Parathyroid adenoma (tissue), 2 donors: ENCODE measurements around the gene RGS6.

ENCODE experiments used
- H2AFZ ChIP-seq: fragments of 300-600 bp; sonication (generic); one replicate; pipeline ENCODE4 v1.7.0; 2017; ENCODE audit warnings: antibody characterized with exemption, mild to moderate bottlenecking
- H3K27ac ChIP-seq: fragments of 300-600 bp; sonication (generic); one replicate; pipeline ENCODE4 v1.7.0; 2017
- H3K27me3 ChIP-seq: fragments of 300-600 bp; sonication (generic); one replicate; pipeline ENCODE4 v1.7.0; 2017; ENCODE audit warnings: low read length; ENCODE audit not compliant: control insufficient read depth, insufficient read depth
- H3K36me3 ChIP-seq: fragments of 300-600 bp; sonication (generic); one replicate; pipeline ENCODE4 v1.7.0; 2017; ENCODE audit warnings: low read length; ENCODE audit not compliant: control insufficient read depth, insufficient read depth
- H3K4me1 ChIP-seq: fragments of 300-600 bp; sonication (generic); one replicate; pipeline ENCODE4 v1.7.0; 2017; ENCODE audit warnings: control low read depth
- H3K4me2 ChIP-seq: fragments of 300-600 bp; sonication (generic); one replicate; pipeline ENCODE4 v1.7.0; 2017; ENCODE audit warnings: low read length
- H3K4me3 ChIP-seq: fragments of 300-600 bp; sonication (generic); one replicate; pipeline ENCODE4 v1.7.0; 2017; ENCODE audit warnings: low read depth, low read length
- H3K79me2 ChIP-seq: fragments of 300-600 bp; sonication (generic); one replicate; pipeline ENCODE4 v1.7.0; 2017; ENCODE audit warnings: control low read depth
- H3K9ac ChIP-seq: fragments of 300-600 bp; sonication (generic); one replicate; pipeline ENCODE4 v1.7.0; 2017; ENCODE audit warnings: mild to moderate bottlenecking
- H3K9me3 ChIP-seq: fragments of 300-600 bp; sonication (generic); one replicate; pipeline ENCODE4 v1.7.0; 2017; ENCODE audit warnings: low read length; ENCODE audit not compliant: control insufficient read depth
- TF ChIP-seq, protein P1 (sequence below): fragments of 300-600 bp; sonication (generic); IDR thresholded peaks from one replicate; pipeline ENCODE4 v1.7.0; 2017; ENCODE audit warnings: antibody characterized with exemption, mild to moderate bottlenecking
- donor health status: primary hyperparathyroidism.

RGS6 gene

DNA sequence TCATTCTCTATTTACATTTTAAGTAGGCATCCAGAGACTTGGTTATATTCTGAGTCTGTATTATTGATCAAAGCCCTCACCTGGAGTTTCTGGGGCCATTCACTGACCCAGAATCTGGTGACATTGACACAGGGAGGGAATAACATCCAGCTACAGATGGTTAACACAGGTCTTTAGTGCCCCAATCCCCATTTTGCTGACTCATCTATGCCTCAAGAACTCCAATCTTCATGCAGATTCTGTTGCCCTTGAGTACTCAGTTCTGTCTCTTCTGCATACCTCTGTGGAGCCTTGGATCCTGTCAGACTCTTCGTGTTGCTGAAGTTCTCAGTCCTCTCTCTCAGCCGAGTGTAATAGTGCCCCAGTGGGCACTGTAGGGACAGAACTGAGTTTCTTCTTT lies 208.9 kb downstream of the RGS6 start:
- Histone ChIP-seq H3K27ac (no peak overlapping the region), H2AFZ (no peak overlapping the region), H3K9me3 (no peaks in the 10 kb centered on the region), H3K27me3 (no peaks in the 10 kb centered on the region), H3K4me1 (no peaks in the 10 kb centered on the region), H3K79me2 (no peaks in the 10 kb centered on the region), H3K9ac (no peak overlapping the region), H3K36me3 (no peaks in the 10 kb centered on the region), H3K4me2 (no peak overlapping the region), H3K4me3 (no peak overlapping the region)
- TF ChIP-seq, protein P1, sequence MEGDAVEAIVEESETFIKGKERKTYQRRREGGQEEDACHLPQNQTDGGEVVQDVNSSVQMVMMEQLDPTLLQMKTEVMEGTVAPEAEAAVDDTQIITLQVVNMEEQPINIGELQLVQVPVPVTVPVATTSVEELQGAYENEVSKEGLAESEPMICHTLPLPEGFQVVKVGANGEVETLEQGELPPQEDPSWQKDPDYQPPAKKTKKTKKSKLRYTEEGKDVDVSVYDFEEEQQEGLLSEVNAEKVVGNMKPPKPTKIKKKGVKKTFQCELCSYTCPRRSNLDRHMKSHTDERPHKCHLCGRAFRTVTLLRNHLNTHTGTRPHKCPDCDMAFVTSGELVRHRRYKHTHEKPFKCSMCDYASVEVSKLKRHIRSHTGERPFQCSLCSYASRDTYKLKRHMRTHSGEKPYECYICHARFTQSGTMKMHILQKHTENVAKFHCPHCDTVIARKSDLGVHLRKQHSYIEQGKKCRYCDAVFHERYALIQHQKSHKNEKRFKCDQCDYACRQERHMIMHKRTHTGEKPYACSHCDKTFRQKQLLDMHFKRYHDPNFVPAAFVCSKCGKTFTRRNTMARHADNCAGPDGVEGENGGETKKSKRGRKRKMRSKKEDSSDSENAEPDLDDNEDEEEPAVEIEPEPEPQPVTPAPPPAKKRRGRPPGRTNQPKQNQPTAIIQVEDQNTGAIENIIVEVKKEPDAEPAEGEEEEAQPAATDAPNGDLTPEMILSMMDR: no peak

DNA sequence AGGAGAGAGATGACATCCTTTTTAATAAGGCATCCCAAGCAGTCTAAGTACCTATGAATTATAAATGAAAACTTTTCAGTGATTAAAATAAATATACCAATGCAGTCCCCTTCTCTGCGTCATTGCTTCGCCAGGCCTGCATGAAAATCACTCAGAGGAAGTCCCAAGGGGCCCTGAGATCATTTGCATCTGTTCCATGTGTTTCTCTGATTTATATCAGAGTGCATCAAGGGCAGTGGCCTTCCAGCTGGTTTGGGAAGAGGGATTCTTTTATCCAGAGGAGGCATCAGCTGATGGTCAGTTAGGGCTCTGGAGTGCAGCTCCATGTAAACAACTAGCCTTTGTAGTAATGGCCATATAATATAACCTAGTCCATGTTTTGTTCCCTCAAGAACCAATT lies 210.1 kb downstream of the RGS6 start:
- TF ChIP-seq, protein P1: no peak
- H3K9ac ChIP-seq: no peak overlapping the region
- no peaks in the 10 kb centered on the region for H3K36me3 ChIP-seq
- H3K4me3 ChIP-seq: no peak overlapping the region
- H3K4me1 ChIP-seq: no peaks in the 10 kb centered on the region
- H2AFZ ChIP-seq: no peak overlapping the region
- H3K79me2 ChIP-seq: no peaks in the 10 kb centered on the region
- H3K27me3 ChIP-seq: no peaks in the 10 kb centered on the region
- H3K9me3 ChIP-seq: no peaks in the 10 kb centered on the region
- H3K4me2 ChIP-seq: no peak overlapping the region
- no peak overlapping the region for H3K27ac ChIP-seq

DNA sequence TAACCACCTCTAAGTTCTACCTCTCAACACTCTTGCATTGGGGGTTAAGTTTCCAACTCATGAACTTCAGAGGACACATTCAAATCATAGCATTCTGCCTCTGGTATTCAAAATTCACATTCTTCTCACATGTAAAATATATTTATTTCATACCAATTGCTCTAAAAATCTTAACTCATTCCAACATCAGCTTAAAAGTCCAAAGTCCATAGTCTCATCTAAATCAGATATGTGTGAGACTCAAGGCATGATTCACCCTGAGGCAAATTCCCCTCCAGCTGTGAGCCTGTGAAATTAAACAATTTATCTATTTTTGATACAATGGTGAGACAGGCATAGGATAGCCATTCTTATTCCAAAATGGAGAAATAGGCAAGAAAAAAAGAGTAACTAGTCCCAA lies 214.0 kb downstream of the RGS6 start:
- H3K9me3 ChIP-seq: no peaks in the 10 kb centered on the region
- H3K4me1 ChIP-seq: no peaks in the 10 kb centered on the region
- H3K79me2 ChIP-seq: no peaks in the 10 kb centered on the region
- H3K36me3 ChIP-seq: no peaks in the 10 kb centered on the region
- H3K9ac ChIP-seq: no peak overlapping the region
- no peaks in the 10 kb centered on the region for H3K27me3 ChIP-seq
- H2AFZ ChIP-seq: no peak overlapping the region
- TF ChIP-seq, protein P1: no peak
- no peak overlapping the region for H3K4me3 ChIP-seq
- H3K27ac ChIP-seq: no peak overlapping the region
- H3K4me2 ChIP-seq: no peak overlapping the region

DNA sequence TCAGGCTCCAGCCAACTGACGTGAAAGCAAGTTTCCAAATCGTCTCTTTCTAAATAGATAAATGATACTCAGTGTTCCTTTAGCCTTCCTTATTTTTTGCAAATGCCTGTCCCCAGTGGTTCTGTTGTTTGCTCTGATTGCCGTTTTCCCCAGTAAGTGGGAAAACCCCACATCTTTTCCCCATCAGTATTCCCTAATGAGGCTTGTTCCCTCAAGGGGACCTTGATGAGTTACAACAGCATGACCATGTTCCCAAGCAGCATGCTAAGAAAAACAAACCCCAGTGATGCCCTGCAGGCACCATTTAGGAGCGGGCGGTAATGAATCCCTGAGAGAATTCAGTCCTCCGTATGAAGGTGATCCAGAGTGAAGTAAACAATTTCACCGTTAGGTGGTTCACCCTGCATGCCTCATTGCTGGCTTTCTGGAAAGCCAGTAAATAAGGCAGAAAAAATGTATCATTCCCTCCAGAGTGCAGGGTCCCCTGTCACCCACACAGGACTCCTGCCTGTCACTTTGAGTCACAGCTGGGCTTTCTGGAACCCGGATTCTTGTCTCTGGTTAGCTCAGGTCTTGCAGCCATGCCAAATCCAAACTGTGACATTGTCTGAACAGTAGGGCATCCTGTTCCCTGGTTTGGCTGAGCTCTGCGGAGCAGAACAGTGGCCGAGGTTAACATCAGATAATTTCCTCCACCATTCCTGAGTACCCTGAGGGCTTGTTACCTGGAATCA lies 222.6 kb downstream of the RGS6 start:
- Histone ChIP-seq H2AFZ (no peak overlapping the region), H3K4me2 (peak overlapping the region; percentile 57), H3K27ac (no peak overlapping the region), H3K4me3 (no peak overlapping the region), H3K36me3 (no peaks in the 10 kb centered on the region), H3K4me1 (peaks cover 22% of the 10 kb centered on the region), H3K27me3 (no peaks in the 10 kb centered on the region), H3K9me3 (no peaks in the 10 kb centered on the region), H3K9ac (no peak overlapping the region), H3K79me2 (no peaks in the 10 kb centered on the region)
- TF ChIP-seq, protein P1: peak; percentile 7
